Activated CD8-positive, alpha-beta memory T cell treated with anti-CD3 and anti-CD28 coated beads for 48 hours (primary cell): ENCODE data around the gene DLGAP5.

Experiments used
- DNase-seq, 3 experiments: peaks; one replicate each; pipeline ENCODE4 v3.0.0-alpha.2; 2020; ENCODE audit warnings: low read depth in 2 of 3, low spot score in 2 of 3

DLGAP5 gene

GRCh38 chr14:55191203-55192053, at the start of gene DLGAP5:
Gene DLGAP5, minus strand, starts transcription at chr14:55191585. Its CDS starts 2,406 bp downstream, at chr14:55189179.
- DNase-seq, result peak; percentile 59 to 78 (median 74)

GRCh38 chr14:55240526-55241178, 49.3 kb upstream of the DLGAP5 start:
- no peak for DNase-seq

- no peak for DNase-seq
Observed at GRCh38 chr14:55239320-55239719, 47.9 kb upstream of the DLGAP5 start.

- no peak for DNase-seq
Observed at GRCh38 chr14:55238019-55238680, 46.8 kb upstream of the DLGAP5 start.

GRCh38 chr14:55233591-55233990, 42.2 kb upstream of the DLGAP5 start:
- no peak for DNase-seq

GRCh38 chr14:55228261-55228660, 36.9 kb upstream of the DLGAP5 start:
- DNase-seq, result no peak

- no peak for DNase-seq
Observed at GRCh38 chr14:55223364-55223763, 32.0 kb upstream of the DLGAP5 start.

- DNase-seq, result no peak
Observed at GRCh38 chr14:55221968-55222367, 30.6 kb upstream of the DLGAP5 start.

GRCh38 chr14:55221186-55221585, 29.8 kb upstream of the DLGAP5 start:
- DNase-seq, result no peak

- no peak for DNase-seq
Observed at GRCh38 chr14:55220230-55220629, 28.8 kb upstream of the DLGAP5 start.

- DNase-seq, result no peak
Observed at GRCh38 chr14:55212634-55213033, 21.2 kb upstream of the DLGAP5 start.

- no peak for DNase-seq
Observed at GRCh38 chr14:55207832-55208231, 16.4 kb upstream of the DLGAP5 start.

- DNase-seq, result no peak
Observed at GRCh38 chr14:55206175-55206693, 14.8 kb upstream of the DLGAP5 start.

GRCh38 chr14:55201219-55202101, 10.1 kb upstream of the DLGAP5 start:
- no peak for DNase-seq

- DNase-seq, result no peak
Observed at GRCh38 chr14:55200651-55201050, 9.3 kb upstream of the DLGAP5 start.

GRCh38 chr14:55198749-55199148, 7.4 kb upstream of the DLGAP5 start:
- DNase-seq, result no peak

GRCh38 chr14:55194656-55195355, 3.4 kb upstream of the DLGAP5 start:
- DNase-seq, result no peak

GRCh38 chr14:55192054-55192621, 753 bp upstream of the DLGAP5 start:
- DNase-seq, result no peak

GRCh38 chr14:55190906-55191202, 531 bp downstream of the DLGAP5 start:
- no peak for DNase-seq

GRCh38 chr14:55188686-55189295, 2.6 kb downstream of the DLGAP5 start:
- DNase-seq, result no peak
